HepG2 (cell line): ENCODE results near the gene COL5A1. TPM values are rescaled to one million over a fixed set of nuclear protein-coding genes. Genes with fewer than 3 reads are reported as not detected.

Experiments used
- ATAC-seq: fragments of 200-7000 bp; cut with Tn5 transposase; 3 replicates; pipeline ENCODE4 v1.9.1; 2020; ENCODE audit warnings: mild to moderate bottlenecking, moderate library complexity
- BruUV-seq: library from RNA; stranded (reverse); fragments of 400-500 nt; replicated peaks from 2 replicates; lab custom pipeline; 2021; lab: Mats Ljungman, UMichigan
- CTCF ChIA-PET: fragments of 300-600 bp; formaldehyde crosslinking; extraction: SDS; loops from one replicate; lab custom pipeline; 2021; ENCODE audit warnings: low total read pairs, inconsistent platforms, low intra/inter-chr PET ratio; lab: Yijun Ruan, JAX
- POLR2A ChIA-PET: fragments of 350-600 bp; sonication (Branson Sonifier 250); formaldehyde crosslinking; loops from one replicate; lab custom pipeline; 2020; ENCODE audit warnings: antibody characterized with exemption, inconsistent platforms; lab: Yijun Ruan, JAX
- DNase-seq: peaks from one replicate; pipeline ENCODE4 v3.0.0-alpha.2; 2015; ENCODE audit warnings: low spot score
- FAIRE-seq: peaks from 3 replicates; lab custom pipeline; 2011; peaks lifted over from hg19 to GRCh38; lab: Jason Lieb, UNC
- H2AFZ ChIP-seq: one replicate; pipeline ENCODE4 v1.6.1; 2011; ENCODE audit warnings: low read length, inconsistent platforms
- H3K27ac ChIP-seq: fragments of 300-600 bp; 3 replicates; pipeline ENCODE4 v1.8.0; 2011; ENCODE audit warnings: mixed run types, mild to moderate bottlenecking, mixed read lengths, low read length, inconsistent platforms; ENCODE audit not compliant: insufficient read depth; ENCODE audit errors: extremely low read length
- H3K27me3 ChIP-seq, 2 experiments: fragments of 200-600 bp in 1 of 2; 2 replicates in 1 of 2; 3 replicates in 1 of 2; pipeline versions ENCODE4 v1.6.0 to v1.8.0; 2011; ENCODE audit warnings: low read length in 2 of 2, mild to moderate bottlenecking in 2 of 2, moderate library complexity in 2 of 2, inconsistent platforms in 1 of 2; ENCODE audit not compliant: insufficient read depth in 2 of 2, control insufficient read depth in 1 of 2
- H3K36me3 ChIP-seq, 2 experiments: fragments of 200-600 bp in 1 of 2; replicated peaks in 1 of 2; 2 replicates in 1 of 2; 3 replicates in 1 of 2; pipeline versions ENCODE4 v1.5.1 to v1.8.0; 2011; ENCODE audit warnings: low read length in 2 of 2, inconsistent platforms in 1 of 2; ENCODE audit not compliant: insufficient read depth in 2 of 2, control insufficient read depth in 1 of 2
- H3K4me1 ChIP-seq: 2 replicates; pipeline ENCODE4 v1.5.1; 2012; ENCODE audit warnings: low read length, inconsistent platforms; ENCODE audit not compliant: insufficient read depth
- H3K4me2 ChIP-seq: 2 replicates; pipeline ENCODE4 v1.6.0; 2011; ENCODE audit warnings: low read depth, low read length, inconsistent platforms
- H3K4me3 ChIP-seq, 3 experiments: fragments of 200-600 bp in 1 of 3; sonication (generic), shearing (Covaris generic) in 1 of 3; replicated peaks in 1 of 3; 2 replicates each; pipeline ENCODE4 v1.5.1; 2011 to 2016; ENCODE audit warnings: low read length in 3 of 3, inconsistent platforms in 2 of 3, low read depth in 2 of 3, mild to moderate bottlenecking in 2 of 3, control low read depth in 1 of 3, mixed read lengths in 1 of 3; ENCODE audit not compliant: insufficient read depth in 1 of 3
- H3K79me2 ChIP-seq: one replicate; pipeline ENCODE4 v1.6.1; 2011; ENCODE audit warnings: low read length, inconsistent platforms; ENCODE audit not compliant: insufficient read depth
- H3K9ac ChIP-seq: 2 replicates; pipeline ENCODE4 v1.6.0; 2011; ENCODE audit warnings: mild to moderate bottlenecking, low read depth, low read length, inconsistent platforms; ENCODE audit not compliant: insufficient read depth
- H3K9me3 ChIP-seq: 2 replicates; pipeline ENCODE4 v1.5.1; 2012; ENCODE audit warnings: mild to moderate bottlenecking, low read length
- H4K20me1 ChIP-seq: 2 replicates; pipeline ENCODE4 v1.6.0; 2011; ENCODE audit warnings: inconsistent platforms, mild to moderate bottlenecking, low read length, moderate library complexity; ENCODE audit not compliant: insufficient read depth
- AGO2 ChIP-seq: fragments of 200-400 bp; formaldehyde crosslinking; optimal IDR thresholded peaks from 2 replicates; pipeline ENCODE3; 2017; ENCODE audit warnings: mild to moderate bottlenecking, low read depth, low read length, moderate library complexity
- KAT7 ChIP-seq: IDR thresholded peaks from 2 replicates; pipeline ENCODE4 v1.6.1; 2018; ENCODE audit warnings: borderline replicate concordance, missing compliant biosample characterization
- NBN ChIP-seq: fragments of 450-650 bp; conservative IDR thresholded peaks from 2 replicates; pipeline ENCODE4 v1.6.1; 2017
- NRL ChIP-seq: sonication (generic); formaldehyde crosslinking; IDR thresholded peaks from 2 replicates; pipeline ENCODE4 v1.5.0; 2020; ENCODE audit warnings: missing genetic modification reagents, mild to moderate bottlenecking, moderate library complexity, borderline replicate concordance
- SAFB2 ChIP-seq: sonication (generic); formaldehyde crosslinking; IDR thresholded peaks from 2 replicates; pipeline ENCODE4 v1.5.1; 2020; ENCODE audit warnings: missing genetic modification reagents, low read depth, mild to moderate bottlenecking, borderline replicate concordance
- ZKSCAN5 ChIP-seq: sonication (generic); formaldehyde crosslinking; IDR thresholded peaks from 2 replicates; pipeline ENCODE4 v1.5.1; 2020; ENCODE audit warnings: mild to moderate bottlenecking, missing genetic modification reagents
- ZNF552 ChIP-seq: sonication (generic); formaldehyde crosslinking; IDR thresholded peaks from 2 replicates; pipeline ENCODE4 v1.9.0; 2022; ENCODE audit warnings: missing genetic modification reagents, mild to moderate bottlenecking, borderline replicate concordance
- ZNF792 ChIP-seq: IDR thresholded peaks from 2 replicates; pipeline ENCODE4 v1.6.1; 2016
- WGBS: methylation state at CpG from one replicate; pipeline ENCODE4 v1.1.6; 2017; ENCODE audit warnings: low lambda C conversion rate; 5-methylcytosine and 5-hydroxymethylcytosine counted together
- in situ Hi-C: cut with HindIII; loops from 2 replicates; pipeline ENCODE4 v1.10.0; 2017; ENCODE audit warnings: low pct_unique_long_range_greater_than_20kb; ENCODE audit not compliant: extremely low pct_ligation_motif_present
- intact Hi-C: fragments of 100-400 bp; cut with micrococcal nuclease; formaldehyde crosslinking; loops from one replicate; pipeline ENCODE4 v1.10.0; 2022; ENCODE audit not compliant: unreplicated experiment
- polyA plus RNA-seq, 8 experiments: library from polyadenylated mRNA; depleted of rRNA in 3 of 8; stranded (reverse) in 7 of 8; unstranded in 1 of 8; fragments of >200 nt; fragmentation: Illumina TruSeq in 4 of 8; extraction: Trizol in 4 of 8; gene quantifications; 2 replicates each; pipeline versions ENCODE4 v1.2.1 to v1.2.3, GENCODE V29; 2011 to 2016; ENCODE audit warnings: low read depth in 4 of 8, missing spikeins in 1 of 8, mixed read lengths in 1 of 8; ENCODE audit not compliant: insufficient read depth in 1 of 8
- total RNA-seq, 5 experiments: library from RNA; depleted of rRNA; stranded (reverse); fragments of >200 nt; fragmentation: Illumina TruSeq; extraction: Trizol; gene quantifications; 2 replicates each; pipeline ENCODE4 v1.2.3, GENCODE V29; 2016; ENCODE audit warnings: low read depth in 1 of 5

Gene COL5A1
- total and polyA plus RNA-seq, 2 of the 13 experiments (the other 11 are each of a cell fraction or from before 2014, with no cell fraction given): not detected

- ATAC-seq: no peak
- no peak overlapping the region for H3K9ac ChIP-seq
- no peak overlapping the region for H3K4me3 ChIP-seq
- H3K36me3 ChIP-seq: no peaks in the 10 kb centered on the region
- no peak overlapping the region for H2AFZ ChIP-seq
- H3K79me2 ChIP-seq: no peaks in the 10 kb centered on the region
- intact Hi-C loops: no loop called here
- H3K4me2 ChIP-seq: no peak overlapping the region
- H3K27me3 ChIP-seq: peaks cover 9 to 67% of the 10 kb centered on the region in 2 experiments; a peak in 4 of 5 replicates
- FAIRE-seq: no peak
- H3K4me1 ChIP-seq: no peaks in the 10 kb centered on the region
- peaks cover 4% of the 10 kb centered on the region for H3K9me3 ChIP-seq
- WGBS: 29% methylated on average over 3 of the region's 13 CpGs
- no peak for DNase-seq
- H4K20me1 ChIP-seq: no peaks in the 10 kb centered on the region
- BruUV-seq: no TSS peak
- TF ChIP-seq SAFB2 (CRISPR knock-in tag) (no peak), NBN (no peak), AGO2 (no peak), ZKSCAN5 (CRISPR knock-in tag) (no peak)
- POLR2A ChIA-PET: no interaction called here
- in situ Hi-C loops: no loop called here
- CTCF ChIA-PET: no interaction called here
- H3K27ac ChIP-seq: no peak overlapping the region
Measured at GRCh38 chr9:134618833-134619447, 22.7 kb upstream of the COL5A1 start.

DNA sequence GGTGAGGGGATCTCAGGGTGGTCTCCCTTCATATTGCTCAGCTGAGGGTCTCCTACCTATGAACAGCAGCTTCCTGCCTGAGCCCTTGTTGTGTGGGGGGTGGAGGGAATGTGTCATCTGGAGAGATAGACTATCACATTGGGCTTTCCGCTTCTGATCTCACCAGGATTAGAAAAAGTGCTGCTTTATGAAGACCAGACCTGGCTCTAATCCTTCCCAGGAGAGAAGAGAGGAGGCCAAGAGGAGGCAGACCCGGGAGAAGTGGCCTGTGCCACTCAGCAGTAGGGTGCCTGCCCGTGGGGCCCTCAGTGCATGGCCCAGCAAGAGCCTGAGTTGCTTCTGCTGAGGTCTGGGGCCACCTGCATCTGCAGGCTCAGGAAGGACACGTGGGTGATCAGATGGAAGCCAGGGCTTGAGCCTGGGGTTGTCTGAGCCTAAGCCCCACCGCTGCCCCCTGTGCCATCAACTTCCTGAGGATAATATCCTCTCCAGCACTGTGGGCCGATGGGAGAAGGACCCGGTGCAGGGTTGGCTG lies 22.1 kb upstream of the COL5A1 start:
- Histone ChIP-seq H3K4me1 (no peaks in the 10 kb centered on the region), H3K27ac (no peak overlapping the region), H4K20me1 (no peaks in the 10 kb centered on the region), H3K4me3 (no peak overlapping the region), H2AFZ (no peak overlapping the region), H3K79me2 (no peaks in the 10 kb centered on the region), H3K4me2 (no peak overlapping the region), H3K9ac (no peak overlapping the region), H3K36me3 (no peaks in the 10 kb centered on the region), H3K27me3 (peaks cover 9 to 73% of the 10 kb centered on the region in 2 experiments; a peak in 4 of 5 replicates), H3K9me3 (no peaks in the 10 kb centered on the region)
- DNase-seq: no peak
- ATAC-seq: no peak
- intact Hi-C loops (no loop called here), in situ Hi-C loops (no loop called here)
- ChIA-PET CTCF (no interaction called here), POLR2A (no interaction called here)
- no peak for FAIRE-seq
- TF ChIP-seq ZNF552 (CRISPR knock-in tag) (no peak), ZNF792 (CRISPR knock-in tag) (no peak), KAT7 (no peak), NRL (CRISPR knock-in tag) (no peak)
- 16% methylated on average over 4 of the region's 7 CpGs for WGBS
- BruUV-seq: no TSS peak
